Osteocyte (in vitro differentiated cells): Measurements from ENCODE around the gene LPAR4. TPM values are rescaled to one million over a fixed set of nuclear protein-coding genes. Genes with fewer than 3 reads are reported as not detected.

ENCODE experiments used
- DNase-seq: peaks from one replicate; pipeline ENCODE4 v3.0.0; 2021; ENCODE audit warnings: mixed read lengths; ENCODE audit not compliant: unreplicated experiment; ENCODE audit errors: extremely low spot score
- H3K27ac Mint-ChIP-seq: one replicate; pipeline ENCODE4 v1.8.0; 2021; ENCODE audit warnings: mild to moderate bottlenecking, mixed read lengths; ENCODE audit not compliant: unreplicated experiment
- H3K27me3 Mint-ChIP-seq: one replicate; pipeline ENCODE4 v1.8.0; 2021; ENCODE audit warnings: mixed read lengths; ENCODE audit not compliant: unreplicated experiment
- H3K36me3 Mint-ChIP-seq: one replicate; pipeline ENCODE4 v1.8.0; 2021; ENCODE audit warnings: mixed read lengths; ENCODE audit not compliant: unreplicated experiment
- H3K4me1 Mint-ChIP-seq: one replicate; pipeline ENCODE4 v1.8.0; 2021; ENCODE audit warnings: mixed read lengths; ENCODE audit not compliant: unreplicated experiment
- H3K4me3 Mint-ChIP-seq: one replicate; pipeline ENCODE4 v1.8.0; 2021; ENCODE audit warnings: mild to moderate bottlenecking, moderate library complexity, mixed read lengths; ENCODE audit not compliant: unreplicated experiment
- H3K9me3 Mint-ChIP-seq: one replicate; pipeline ENCODE4 v1.8.0; 2021; ENCODE audit warnings: mixed read lengths; ENCODE audit not compliant: unreplicated experiment
- CTCF ChIP-seq: fragments of 200-600 bp; sonication (generic); IDR thresholded peaks from 2 replicates; pipeline ENCODE4 v1.5.0; 2021; ENCODE audit warnings: antibody characterized with exemption, mild to moderate bottlenecking, moderate library complexity
- long read RNA-seq: library from polyadenylated mRNA; unstranded; transcript quantifications from one replicate; pipeline ENCODE4 v2.0.0, GENCODE V29; 2021
- total RNA-seq: library from RNA; stranded (reverse); gene quantifications from 2 replicates; pipeline ENCODE4 v1.2.1, GENCODE V29; 2021

Gene LPAR4
- 2.4 and 2.6 TPM in 2 replicates for total RNA-seq
- long read RNA-seq, partial matches to known transcripts, result 0 of 3 reads
- long read RNA-seq, other reads (novel, unspliced or antisense), result 2 of 3 reads

- DNase-seq, result no peak
- no peaks in the 10 kb centered on the region for H3K9me3 Mint-ChIP-seq
- H3K36me3 Mint-ChIP-seq, result no peaks in the 10 kb centered on the region
- TF ChIP-seq CTCF, result no peak
- no peaks in the 10 kb centered on the region for H3K27me3 Mint-ChIP-seq
- peak within 1 kb of the TSS; percentile 32 for H3K27ac Mint-ChIP-seq
- peak within 1 kb of the TSS; percentile 73 for H3K4me3 Mint-ChIP-seq
- H3K4me1 Mint-ChIP-seq, result peaks cover 13% of the 10 kb centered on the region
These were observed at the start of gene LPAR4 for GRCh38 chrX:78747489-78747888. Gene LPAR4, plus strand, starts transcription at chrX:78747720. Its CDS starts 7,150 bp downstream, at chrX:78754870.

GRCh38 chrX:78706071-78706470 is 41.4 kb upstream of the LPAR4 start:
- Mint-ChIP-seq H3K27me3 (no peaks in the 10 kb centered on the region), H3K9me3 (no peaks in the 10 kb centered on the region), H3K36me3 (no peaks in the 10 kb centered on the region), H3K4me1 (peaks cover 11% of the 10 kb centered on the region), H3K4me3 (no peak overlapping the region), H3K27ac (no peak overlapping the region)
- no peak for TF ChIP-seq CTCF
- no peak for DNase-seq

GRCh38 chrX:78708262-78708661 is 39.3 kb upstream of the LPAR4 start:
- DNase-seq, result no peak
- TF ChIP-seq CTCF, result peak; percentile 73
- peaks cover 22% of the 10 kb centered on the region for H3K4me1 Mint-ChIP-seq
- no peaks in the 10 kb centered on the region for H3K27me3 Mint-ChIP-seq
- H3K4me3 Mint-ChIP-seq, result no peak overlapping the region
- H3K9me3 Mint-ChIP-seq, result no peaks in the 10 kb centered on the region
- H3K27ac Mint-ChIP-seq, result no peak overlapping the region
- no peaks in the 10 kb centered on the region for H3K36me3 Mint-ChIP-seq

GRCh38 chrX:78708816-78709215 is 38.7 kb upstream of the LPAR4 start:
- no peak for TF ChIP-seq CTCF
- DNase-seq, result no peak
- no peak overlapping the region for H3K27ac Mint-ChIP-seq
- no peaks in the 10 kb centered on the region for H3K9me3 Mint-ChIP-seq
- peaks cover 22% of the 10 kb centered on the region for H3K4me1 Mint-ChIP-seq
- H3K27me3 Mint-ChIP-seq, result no peaks in the 10 kb centered on the region
- H3K4me3 Mint-ChIP-seq, result no peak overlapping the region
- H3K36me3 Mint-ChIP-seq, result no peaks in the 10 kb centered on the region

GRCh38 chrX:78710171-78710570 is 37.3 kb upstream of the LPAR4 start:
- no peak for TF ChIP-seq CTCF
- H3K4me1 Mint-ChIP-seq, result peaks cover 26% of the 10 kb centered on the region
- H3K27me3 Mint-ChIP-seq, result no peaks in the 10 kb centered on the region
- no peak for DNase-seq
- H3K27ac Mint-ChIP-seq, result no peak overlapping the region
- H3K4me3 Mint-ChIP-seq, result no peak overlapping the region
- H3K36me3 Mint-ChIP-seq, result no peaks in the 10 kb centered on the region
- H3K9me3 Mint-ChIP-seq, result no peaks in the 10 kb centered on the region
